ENCODE data around the gene CEP72.

DNA sequence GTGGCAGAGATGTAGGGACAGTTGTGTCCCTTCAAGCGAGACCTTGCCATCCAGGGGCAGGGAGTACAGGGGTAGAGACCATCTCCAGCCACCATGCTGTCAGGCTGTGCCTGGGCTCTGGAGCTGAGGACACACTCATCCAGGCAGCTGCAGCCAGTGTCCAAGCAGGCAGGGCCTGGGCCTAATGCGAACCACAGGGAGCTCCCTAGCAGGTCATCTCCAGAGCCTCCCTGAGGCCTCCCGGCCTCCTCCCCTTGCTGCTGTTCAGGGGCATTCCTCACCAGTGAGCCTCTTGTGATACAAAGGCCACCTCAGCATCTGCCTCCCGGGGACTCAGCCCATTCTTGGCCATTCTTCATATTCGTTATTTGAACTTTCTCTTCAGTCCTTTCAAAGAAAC lies 46.0 kb downstream of the CEP72 start:
- TF ChIP-seq, protein P1, sequence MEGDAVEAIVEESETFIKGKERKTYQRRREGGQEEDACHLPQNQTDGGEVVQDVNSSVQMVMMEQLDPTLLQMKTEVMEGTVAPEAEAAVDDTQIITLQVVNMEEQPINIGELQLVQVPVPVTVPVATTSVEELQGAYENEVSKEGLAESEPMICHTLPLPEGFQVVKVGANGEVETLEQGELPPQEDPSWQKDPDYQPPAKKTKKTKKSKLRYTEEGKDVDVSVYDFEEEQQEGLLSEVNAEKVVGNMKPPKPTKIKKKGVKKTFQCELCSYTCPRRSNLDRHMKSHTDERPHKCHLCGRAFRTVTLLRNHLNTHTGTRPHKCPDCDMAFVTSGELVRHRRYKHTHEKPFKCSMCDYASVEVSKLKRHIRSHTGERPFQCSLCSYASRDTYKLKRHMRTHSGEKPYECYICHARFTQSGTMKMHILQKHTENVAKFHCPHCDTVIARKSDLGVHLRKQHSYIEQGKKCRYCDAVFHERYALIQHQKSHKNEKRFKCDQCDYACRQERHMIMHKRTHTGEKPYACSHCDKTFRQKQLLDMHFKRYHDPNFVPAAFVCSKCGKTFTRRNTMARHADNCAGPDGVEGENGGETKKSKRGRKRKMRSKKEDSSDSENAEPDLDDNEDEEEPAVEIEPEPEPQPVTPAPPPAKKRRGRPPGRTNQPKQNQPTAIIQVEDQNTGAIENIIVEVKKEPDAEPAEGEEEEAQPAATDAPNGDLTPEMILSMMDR (IDR thresholded peaks at IDR 0.05; ENCODE audit: low read length): no peak
- TF ChIP-seq EZH2 (IDR thresholded peaks at IDR 0.05; ENCODE audit: borderline replicate concordance, low read length): no peak
